Osteocyte (in vitro differentiated cells): ENCODE data around the gene HM13. TPM values are rescaled to one million over a fixed set of nuclear protein-coding genes. Genes with fewer than 3 reads are reported as not detected.
"Not testable (repeated sequence)": the region's sequence is repeated elsewhere in the genome, so short reads cannot be mapped to it uniquely, and the experiment has no call there.

Source experiments
- DNase-seq: peaks from one replicate; pipeline ENCODE4 v3.0.0; 2021; ENCODE audit warnings: mixed read lengths; ENCODE audit not compliant: unreplicated experiment; ENCODE audit errors: extremely low spot score
- H3K27ac Mint-ChIP-seq: one replicate; pipeline ENCODE4 v1.8.0; 2021; ENCODE audit warnings: mild to moderate bottlenecking, mixed read lengths; ENCODE audit not compliant: unreplicated experiment
- H3K27me3 Mint-ChIP-seq: one replicate; pipeline ENCODE4 v1.8.0; 2021; ENCODE audit warnings: mixed read lengths; ENCODE audit not compliant: unreplicated experiment
- H3K36me3 Mint-ChIP-seq: one replicate; pipeline ENCODE4 v1.8.0; 2021; ENCODE audit warnings: mixed read lengths; ENCODE audit not compliant: unreplicated experiment
- H3K4me1 Mint-ChIP-seq: one replicate; pipeline ENCODE4 v1.8.0; 2021; ENCODE audit warnings: mixed read lengths; ENCODE audit not compliant: unreplicated experiment
- H3K4me3 Mint-ChIP-seq: one replicate; pipeline ENCODE4 v1.8.0; 2021; ENCODE audit warnings: mild to moderate bottlenecking, moderate library complexity, mixed read lengths; ENCODE audit not compliant: unreplicated experiment
- H3K9me3 Mint-ChIP-seq: one replicate; pipeline ENCODE4 v1.8.0; 2021; ENCODE audit warnings: mixed read lengths; ENCODE audit not compliant: unreplicated experiment
- total RNA-seq: library from RNA; stranded (reverse); gene quantifications from 2 replicates; pipeline ENCODE4 v1.2.1, GENCODE V29; 2021
- TF ChIP-seq, protein P1 (sequence below): fragments of 200-600 bp; sonication (generic); IDR thresholded peaks from 2 replicates; pipeline ENCODE4 v1.5.0; 2021; ENCODE audit warnings: antibody characterized with exemption, mild to moderate bottlenecking, moderate library complexity

Gene HM13
- total RNA-seq, 1 donor from 2014 or later = 173 TPM

DNA sequence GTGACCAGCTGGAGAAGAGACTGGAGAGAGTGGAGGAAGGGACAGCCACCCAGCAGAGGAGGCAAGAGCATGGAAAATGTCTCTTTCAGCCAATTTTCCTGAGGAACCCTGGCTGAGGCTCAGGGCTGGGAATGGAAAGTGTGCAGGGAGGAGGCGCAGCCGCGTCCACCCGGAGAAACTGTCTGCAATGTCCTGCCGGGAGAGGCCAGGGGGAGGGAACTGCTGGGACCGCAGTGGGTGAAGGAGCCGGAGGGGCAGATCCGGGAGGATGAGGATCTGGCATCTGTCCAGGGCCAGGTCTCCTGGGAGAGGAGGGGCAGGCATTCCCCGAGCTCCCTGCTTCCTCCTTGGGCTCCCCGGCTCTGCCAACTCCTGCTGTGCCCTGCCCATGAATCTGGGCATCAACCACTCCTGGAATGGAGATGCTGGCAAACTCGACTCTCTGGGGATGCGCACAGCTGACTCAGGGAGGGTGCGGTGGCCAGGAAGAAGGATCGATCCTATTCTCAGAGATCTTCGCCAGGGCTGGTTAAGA, 17.4 kb upstream of the HM13 start:
- H3K27me3 Mint-ChIP-seq = peaks cover 31% of the 10 kb centered on the region
- H3K36me3 Mint-ChIP-seq = no peaks in the 10 kb centered on the region
- H3K4me3 Mint-ChIP-seq = no peak overlapping the region
- TF ChIP-seq, protein P1, sequence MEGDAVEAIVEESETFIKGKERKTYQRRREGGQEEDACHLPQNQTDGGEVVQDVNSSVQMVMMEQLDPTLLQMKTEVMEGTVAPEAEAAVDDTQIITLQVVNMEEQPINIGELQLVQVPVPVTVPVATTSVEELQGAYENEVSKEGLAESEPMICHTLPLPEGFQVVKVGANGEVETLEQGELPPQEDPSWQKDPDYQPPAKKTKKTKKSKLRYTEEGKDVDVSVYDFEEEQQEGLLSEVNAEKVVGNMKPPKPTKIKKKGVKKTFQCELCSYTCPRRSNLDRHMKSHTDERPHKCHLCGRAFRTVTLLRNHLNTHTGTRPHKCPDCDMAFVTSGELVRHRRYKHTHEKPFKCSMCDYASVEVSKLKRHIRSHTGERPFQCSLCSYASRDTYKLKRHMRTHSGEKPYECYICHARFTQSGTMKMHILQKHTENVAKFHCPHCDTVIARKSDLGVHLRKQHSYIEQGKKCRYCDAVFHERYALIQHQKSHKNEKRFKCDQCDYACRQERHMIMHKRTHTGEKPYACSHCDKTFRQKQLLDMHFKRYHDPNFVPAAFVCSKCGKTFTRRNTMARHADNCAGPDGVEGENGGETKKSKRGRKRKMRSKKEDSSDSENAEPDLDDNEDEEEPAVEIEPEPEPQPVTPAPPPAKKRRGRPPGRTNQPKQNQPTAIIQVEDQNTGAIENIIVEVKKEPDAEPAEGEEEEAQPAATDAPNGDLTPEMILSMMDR = no peak
- peak; percentile 86 for DNase-seq
- H3K9me3 Mint-ChIP-seq = no peaks in the 10 kb centered on the region
- peaks cover 13% of the 10 kb centered on the region for H3K4me1 Mint-ChIP-seq
- peak overlapping the region; percentile 42 for H3K27ac Mint-ChIP-seq

DNA sequence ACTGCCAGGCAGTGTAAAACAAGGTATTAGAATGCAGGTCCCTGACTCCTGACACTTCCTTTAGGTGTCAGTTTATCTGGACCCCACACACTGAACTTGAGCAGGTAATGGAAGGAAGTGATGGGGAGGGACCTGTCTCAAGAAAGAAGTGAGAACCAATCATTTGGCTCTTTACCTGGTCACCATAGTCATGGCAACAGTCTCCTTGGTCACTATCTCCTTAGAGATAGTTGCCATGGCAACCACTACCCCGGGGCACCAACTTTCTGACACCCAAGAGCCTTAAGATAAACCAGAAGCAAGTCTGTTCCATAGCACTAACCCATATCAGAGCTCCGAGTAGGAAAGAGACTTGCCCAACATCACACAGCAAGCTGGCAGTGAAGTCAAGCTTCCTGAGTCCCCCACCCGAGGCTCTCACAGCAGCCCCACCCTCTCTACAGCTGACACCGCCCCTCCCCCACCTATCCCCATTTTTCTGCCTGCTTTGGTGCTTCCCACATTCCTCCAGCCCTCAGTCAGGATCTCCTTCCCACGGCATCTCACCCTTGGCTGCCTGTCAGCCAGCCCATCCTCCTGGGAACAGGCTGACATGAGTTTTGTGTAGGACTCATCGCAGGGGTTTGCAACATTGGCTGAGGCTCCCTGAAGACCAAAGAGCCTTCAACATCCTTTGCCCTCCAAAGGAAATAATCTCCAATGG, 16.3 kb upstream of the HM13 start:
- no peak overlapping the region for H3K27ac Mint-ChIP-seq
- no peak for DNase-seq
- TF ChIP-seq, protein P1 = no peak
- no peak overlapping the region for H3K4me3 Mint-ChIP-seq
- H3K36me3 Mint-ChIP-seq = no peaks in the 10 kb centered on the region
- H3K27me3 Mint-ChIP-seq = peaks cover 31% of the 10 kb centered on the region
- H3K9me3 Mint-ChIP-seq = no peaks in the 10 kb centered on the region
- peaks cover 13% of the 10 kb centered on the region for H3K4me1 Mint-ChIP-seq

DNA sequence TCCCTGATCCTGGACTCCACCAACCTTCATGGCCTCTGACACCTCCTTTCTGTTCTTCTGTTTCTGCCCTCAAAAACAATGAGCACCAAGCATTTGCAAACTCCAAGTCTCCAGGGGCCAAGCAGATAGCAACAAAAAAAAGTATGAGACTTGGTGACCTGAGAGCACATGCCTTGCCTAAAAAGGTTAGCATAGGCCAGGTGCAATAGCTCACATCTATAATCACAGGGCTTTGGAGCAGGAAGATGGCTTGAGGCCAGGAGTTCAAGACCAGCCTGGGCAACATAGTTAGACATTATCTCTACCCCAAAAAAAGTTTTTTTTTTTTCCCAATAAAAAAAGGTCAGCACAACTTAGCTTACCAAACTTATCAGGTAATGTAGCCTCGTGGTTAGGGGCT, 13.7 kb upstream of the HM13 start:
- TF ChIP-seq, protein P1 = no peak
- Mint-ChIP-seq H3K4me1 (peaks cover 13% of the 10 kb centered on the region), H3K27me3 (peaks cover 28% of the 10 kb centered on the region), H3K36me3 (no peaks in the 10 kb centered on the region), H3K4me3 (no peak overlapping the region), H3K27ac (no peak overlapping the region), H3K9me3 (no peaks in the 10 kb centered on the region)
- no peak for DNase-seq

DNA sequence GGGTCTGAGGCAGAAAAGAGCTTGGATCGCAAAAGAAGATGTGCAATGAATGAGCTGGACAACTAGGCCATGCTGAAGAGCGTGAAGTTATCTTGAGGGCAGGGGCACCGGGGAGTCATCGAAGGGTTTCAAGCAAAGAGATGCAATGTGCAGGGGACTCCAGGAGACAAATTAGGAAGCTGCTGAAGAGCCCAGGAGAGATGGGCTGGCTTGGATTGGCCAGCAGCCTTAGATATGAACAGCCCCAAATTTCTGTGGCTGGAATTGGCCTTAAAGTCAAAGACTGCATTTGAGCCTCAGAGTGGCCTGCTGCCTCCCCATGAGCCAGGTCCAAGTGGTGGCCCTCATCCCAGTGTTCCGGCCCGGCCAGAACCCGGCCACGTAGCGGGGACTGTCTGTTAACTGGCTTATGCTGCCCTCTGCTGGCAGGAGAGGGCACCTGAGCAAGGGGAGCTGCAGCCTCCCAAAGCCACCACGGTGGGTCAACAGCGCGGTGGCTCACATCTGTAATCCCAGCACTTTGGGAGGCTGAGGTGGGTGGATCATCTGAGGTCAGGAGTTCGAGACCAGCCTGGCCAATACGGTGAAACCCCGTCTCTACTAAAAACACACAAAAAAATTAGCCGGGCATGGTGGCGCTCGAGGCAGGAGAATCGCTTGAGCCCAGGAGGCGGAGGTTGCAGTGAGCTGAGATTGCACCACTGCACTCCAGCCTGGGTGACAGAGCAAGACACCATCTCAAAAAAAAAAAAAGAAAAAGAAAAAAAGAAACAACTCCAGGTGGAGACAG, 11.2 kb upstream of the HM13 start:
- DNase-seq = peak; percentile 91
- not testable (repeated sequence) for H3K27ac Mint-ChIP-seq, H3K9me3 Mint-ChIP-seq, H3K4me3 Mint-ChIP-seq, H3K4me1 Mint-ChIP-seq, H3K36me3 Mint-ChIP-seq
- TF ChIP-seq, protein P1 = peak; percentile 99
- H3K27me3 Mint-ChIP-seq = peaks cover 28% of the 10 kb centered on the region

DNA sequence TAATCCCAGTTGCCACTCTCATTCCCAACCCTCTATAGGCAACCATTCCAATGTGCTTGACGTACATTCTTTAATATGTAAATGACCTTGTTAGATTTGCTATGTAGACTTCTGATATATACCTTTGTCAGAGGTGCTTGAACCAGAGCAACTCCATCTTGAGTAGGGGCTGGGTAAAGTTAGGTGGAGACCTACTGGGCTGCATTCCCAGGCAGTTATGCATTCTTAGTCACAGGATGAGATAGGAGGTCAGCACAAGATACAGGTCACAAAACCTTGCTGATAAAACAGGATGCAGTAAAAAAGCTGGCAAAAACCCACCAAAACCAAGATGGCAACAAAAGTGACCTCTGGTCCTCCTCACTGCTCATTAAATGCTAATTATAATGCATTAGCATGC, 8.3 kb upstream of the HM13 start:
- no peak overlapping the region for H3K4me3 Mint-ChIP-seq
- no peaks in the 10 kb centered on the region for H3K4me1 Mint-ChIP-seq
- no peak for DNase-seq
- H3K27me3 Mint-ChIP-seq = peaks cover 24% of the 10 kb centered on the region
- H3K36me3 Mint-ChIP-seq = no peaks in the 10 kb centered on the region
- no peak overlapping the region for H3K27ac Mint-ChIP-seq
- no peaks in the 10 kb centered on the region for H3K9me3 Mint-ChIP-seq
- TF ChIP-seq, protein P1 = no peak
